GM20431 (cell line): ENCODE results near the gene PAFAH2.

Experiments
- in situ Hi-C: fragments of 300-500 bp; cut with MseI, MboI; formaldehyde crosslinking; loops from one replicate; pipeline ENCODE4 v1.15.0; 2020; ENCODE audit warnings: low sequenced_read_pairs; ENCODE audit not compliant: unreplicated experiment

Gene PAFAH2

DNA sequence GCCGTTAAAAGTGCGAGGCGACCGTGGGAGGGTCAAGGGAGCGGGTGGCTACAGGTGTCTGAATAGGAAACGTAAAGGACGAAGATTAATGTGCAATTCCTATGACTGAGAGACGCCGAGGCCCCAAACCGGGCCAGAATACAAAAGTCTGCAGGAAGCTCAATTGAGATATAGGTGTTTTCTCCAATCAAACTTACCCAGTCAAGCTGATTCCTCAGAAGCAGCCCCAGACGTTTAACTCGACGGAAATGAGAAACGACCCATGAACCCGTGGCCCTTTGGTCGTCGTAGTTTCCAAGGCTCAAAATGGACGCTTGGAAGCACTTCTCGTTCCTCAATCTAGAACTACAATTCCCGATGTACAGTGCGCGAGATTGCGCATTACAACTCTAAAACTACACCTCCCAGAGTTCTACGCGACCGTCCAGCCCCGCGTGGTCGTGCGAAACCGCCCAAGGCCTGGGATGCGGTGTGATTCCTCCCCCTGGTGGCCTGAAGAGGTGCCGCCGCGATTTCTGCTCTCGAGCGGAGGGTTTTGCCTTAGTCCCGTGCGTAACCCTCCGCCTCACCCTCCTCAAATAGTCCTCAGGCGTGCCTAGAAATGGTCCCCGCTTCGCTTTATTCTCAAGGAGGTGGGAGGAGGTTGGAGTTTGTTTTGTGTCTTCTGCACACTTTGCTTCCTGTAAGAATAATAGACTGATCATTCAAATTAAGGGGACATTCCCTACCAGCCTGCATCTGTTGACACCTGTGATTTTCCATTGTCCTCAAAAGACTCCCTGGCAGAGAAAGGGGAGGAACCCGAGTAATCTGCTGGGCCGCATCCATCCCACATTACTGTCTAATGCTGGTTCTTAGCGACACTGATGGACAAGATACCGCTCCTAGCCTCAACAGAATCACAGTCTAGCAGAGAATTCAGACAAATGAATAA lies at the start of gene PAFAH2:
Gene PAFAH2 (minus strand): TSS at position 236 of the 934 bp plus-strand sequence. CDS start 7,247 bp downstream, outside the sequence.
- in situ Hi-C loops, result loop anchor here (10.0 kb wide), 1 partner anchor 103 kb away; no protein-coding TSS in a partner anchor

DNA sequence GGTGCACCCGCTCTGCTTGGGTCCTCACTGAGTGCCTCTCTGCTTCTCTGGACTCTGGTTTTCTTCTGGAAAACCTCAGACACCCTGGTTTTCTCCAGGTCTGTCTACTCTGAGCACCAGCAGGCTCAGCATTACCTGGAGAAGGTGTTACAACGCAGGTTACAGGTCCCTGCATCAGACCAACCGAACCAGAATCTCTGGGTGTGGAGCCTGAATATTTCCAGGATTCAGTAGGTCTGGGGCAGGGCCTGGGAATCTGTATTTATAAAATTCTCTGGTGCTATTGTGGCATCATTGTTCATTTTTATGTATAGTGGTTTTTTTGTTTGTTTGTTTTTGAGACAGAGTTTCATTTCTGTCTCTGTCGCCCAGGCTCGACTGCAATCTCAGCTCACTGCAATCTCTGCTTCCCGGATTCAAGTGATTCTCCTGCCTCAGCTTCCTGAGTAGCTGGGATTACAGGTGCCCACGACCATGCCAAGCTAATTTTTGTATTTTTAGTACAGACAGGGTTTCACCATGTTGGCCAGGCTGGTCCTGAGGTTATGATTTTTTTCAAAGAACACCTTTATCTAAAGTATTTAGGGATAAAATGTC lies 49.5 kb upstream of the PAFAH2 start:
- in situ Hi-C loops, result no loop called here

DNA sequence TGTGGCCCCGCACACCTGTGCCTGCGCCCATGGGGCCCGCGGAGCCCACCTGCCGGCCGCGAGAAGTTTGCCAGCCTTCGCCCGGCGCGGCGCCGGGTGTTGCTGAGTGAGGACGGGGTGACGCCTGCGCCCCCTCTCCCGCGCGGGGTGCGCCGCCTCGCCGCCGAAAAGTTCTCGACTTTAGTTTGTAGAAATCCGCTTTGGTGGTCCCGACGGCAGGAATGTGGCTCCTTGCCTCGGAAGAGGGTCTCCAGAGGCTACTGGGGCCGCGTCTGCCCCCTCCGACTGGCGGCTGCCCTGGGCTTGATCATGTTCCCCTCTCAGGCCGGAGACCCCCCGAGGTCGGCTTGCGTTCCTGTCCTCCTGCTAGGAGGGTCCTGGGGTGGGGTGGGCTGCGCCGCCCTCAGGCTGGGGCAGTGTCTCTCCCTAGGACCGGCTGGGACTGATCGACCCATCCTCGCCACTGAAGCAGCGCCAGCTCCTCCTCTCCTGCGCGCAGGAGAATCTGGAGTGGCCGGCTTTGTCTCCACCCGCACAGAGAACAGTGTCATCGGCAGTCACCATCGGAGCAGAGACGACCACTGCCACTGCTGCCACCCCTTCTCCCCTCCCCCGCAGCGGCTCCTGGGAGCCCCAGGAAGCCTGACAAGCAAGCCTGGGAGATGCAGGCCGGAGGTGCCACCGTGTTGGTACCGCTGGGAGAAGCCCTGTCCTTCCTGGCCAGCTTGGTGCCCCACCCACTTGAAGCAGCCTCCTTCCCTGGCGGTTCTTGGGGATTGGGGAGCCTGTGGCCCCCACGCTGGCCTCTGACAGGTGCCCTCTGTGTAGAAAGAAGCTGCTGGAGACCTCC lies 48.6 kb upstream of the PAFAH2 start:
- in situ Hi-C loops, result no loop called here

DNA sequence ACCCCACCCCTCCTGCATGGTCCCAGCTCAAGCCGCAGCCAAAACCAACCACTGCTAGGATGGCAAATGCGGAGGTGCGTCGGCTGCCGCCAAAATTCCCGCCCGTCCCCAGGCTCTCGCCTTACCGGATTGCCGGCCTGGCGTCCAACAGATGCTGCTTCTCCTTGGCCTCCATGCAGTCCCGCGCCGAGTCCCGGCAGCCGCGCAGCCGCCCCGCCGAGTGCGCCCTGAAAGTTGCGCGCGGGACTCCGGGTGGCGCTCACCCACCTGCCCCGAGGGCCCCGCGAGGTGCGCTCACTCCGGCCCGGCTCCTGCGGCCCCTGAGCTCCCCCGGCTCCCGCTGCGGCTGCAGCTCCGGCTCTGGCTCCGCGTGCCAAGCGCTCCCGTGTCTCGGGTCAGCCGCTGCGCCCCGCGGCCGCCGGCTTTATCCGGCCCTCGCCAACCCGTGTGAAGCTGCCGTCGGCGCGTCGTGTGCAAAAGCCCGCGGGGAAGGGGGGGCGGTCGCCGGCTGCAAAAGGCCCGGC lies 47.9 kb upstream of the PAFAH2 start, which contains the start of gene SLC30A2:
Gene SLC30A2 (minus strand): TSS at position 397 of the 524 bp plus-strand sequence. CDS start 222 bp downstream, at position 175.
- in situ Hi-C loops, result no loop called here

DNA sequence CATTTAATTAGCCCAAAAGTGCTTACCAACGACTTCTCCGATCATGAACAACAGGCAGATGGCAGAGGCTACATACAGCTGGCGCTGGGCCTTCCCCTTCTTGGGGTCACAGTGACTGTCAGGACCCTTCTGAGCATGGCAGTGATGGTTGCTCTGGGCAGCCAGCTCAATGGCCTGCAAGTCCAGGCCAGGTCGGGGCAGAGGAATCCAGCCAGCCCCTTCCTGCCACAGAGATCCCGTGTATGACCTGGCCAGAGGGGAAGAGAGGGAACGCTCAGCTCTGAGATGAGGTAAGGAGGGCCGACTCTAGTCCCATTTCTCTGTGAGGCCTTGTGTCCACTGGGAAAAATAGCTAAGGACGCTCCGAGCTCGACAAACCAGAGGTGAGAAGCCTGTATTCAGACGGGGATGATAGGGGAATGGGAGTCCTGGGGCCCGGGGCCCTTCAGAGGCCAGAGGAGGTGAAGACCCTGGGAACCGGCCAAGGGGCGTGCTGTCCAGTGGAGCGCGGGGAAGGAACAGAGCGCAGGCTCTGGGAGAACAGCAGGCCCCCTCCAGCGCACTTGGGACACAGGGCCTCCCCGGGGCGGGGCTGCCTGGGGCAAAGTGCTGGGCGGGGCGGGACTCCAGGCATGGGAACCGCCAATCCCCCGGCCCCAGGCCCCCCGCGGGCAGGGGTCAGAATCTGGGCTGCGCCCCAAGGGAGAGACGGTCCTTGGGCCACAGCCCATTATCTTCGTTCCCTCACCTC lies 47.3 kb upstream of the PAFAH2 start:
- in situ Hi-C loops, result no loop called here

DNA sequence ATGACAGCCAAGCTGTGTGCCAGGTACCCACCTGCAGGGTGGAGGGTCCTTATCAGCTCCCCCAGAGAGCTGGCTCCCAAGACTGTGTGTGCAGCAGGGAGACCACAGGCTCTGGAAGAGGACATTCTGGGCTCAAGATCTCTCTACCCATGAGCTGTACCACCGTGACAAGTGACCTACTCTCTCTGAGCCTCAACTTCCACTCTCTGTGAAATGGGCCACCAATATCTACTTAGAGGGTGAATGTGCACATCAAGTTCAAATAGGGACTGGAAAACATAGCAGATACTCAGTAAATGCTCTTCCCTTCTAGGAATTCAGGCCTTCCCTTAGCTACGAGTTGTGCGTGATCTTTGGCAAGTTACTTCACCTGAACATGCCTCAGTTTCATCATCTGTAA lies 46.6 kb upstream of the PAFAH2 start:
- in situ Hi-C loops, result no loop called here

DNA sequence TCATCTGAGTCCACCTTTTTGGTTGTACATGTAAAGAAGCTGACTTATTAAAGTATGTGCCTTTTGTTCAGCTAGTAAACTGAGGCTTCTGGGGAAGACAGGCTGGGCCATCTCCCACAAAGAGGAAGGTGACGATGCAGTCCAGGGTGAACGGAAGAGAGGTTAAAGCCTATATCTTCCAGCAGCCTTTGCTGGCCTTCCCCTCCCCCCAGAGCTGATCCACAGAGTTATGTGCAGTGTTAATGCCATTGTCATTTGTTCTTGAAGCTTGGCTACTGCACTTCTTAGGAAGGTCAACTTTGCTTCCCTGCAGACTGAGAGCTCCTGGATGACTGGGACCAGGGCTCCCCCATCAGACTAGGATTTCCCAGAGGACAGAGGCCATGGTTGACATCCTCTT lies 45.9 kb upstream of the PAFAH2 start:
- in situ Hi-C loops, result no loop called here

DNA sequence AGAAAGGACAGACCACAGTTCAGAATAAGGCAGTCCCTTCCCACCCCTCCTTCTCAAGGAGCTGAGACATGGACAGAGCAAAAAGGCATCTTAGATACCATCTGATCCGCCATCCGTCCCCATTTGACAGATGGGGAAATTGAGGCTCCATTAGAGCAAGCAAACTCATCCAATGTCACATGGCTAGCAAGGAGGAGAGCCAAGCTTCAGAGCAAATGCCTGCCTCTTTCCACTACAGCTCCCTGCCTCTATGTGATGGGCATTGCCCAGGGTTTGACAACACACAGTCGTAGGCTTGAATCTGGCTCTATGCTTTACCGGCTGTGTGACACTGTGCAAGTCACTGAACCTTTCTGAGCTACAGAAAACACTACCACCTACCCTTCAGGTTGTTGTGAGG lies 44.1 kb upstream of the PAFAH2 start:
- in situ Hi-C loops, result no loop called here

DNA sequence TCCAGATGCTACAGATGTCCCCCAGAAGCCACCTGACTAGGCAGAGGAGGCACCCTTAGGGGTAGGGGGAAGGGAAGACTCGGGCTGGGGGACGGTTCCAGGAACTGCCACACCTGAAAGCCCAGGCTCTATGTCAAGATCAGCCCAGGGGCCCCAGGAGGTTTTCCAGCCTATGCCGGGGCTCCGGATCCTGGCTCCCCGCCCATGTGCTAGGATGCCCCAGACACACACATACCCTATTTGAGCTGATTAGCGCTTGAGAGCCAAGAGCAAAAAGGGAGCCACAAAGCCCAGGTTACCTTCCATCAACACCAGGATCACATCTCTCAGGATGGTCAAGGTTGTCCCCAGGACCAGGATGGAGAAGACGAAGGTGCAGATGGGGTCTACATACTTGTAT lies 43.5 kb upstream of the PAFAH2 start:
- in situ Hi-C loops, result no loop called here

DNA sequence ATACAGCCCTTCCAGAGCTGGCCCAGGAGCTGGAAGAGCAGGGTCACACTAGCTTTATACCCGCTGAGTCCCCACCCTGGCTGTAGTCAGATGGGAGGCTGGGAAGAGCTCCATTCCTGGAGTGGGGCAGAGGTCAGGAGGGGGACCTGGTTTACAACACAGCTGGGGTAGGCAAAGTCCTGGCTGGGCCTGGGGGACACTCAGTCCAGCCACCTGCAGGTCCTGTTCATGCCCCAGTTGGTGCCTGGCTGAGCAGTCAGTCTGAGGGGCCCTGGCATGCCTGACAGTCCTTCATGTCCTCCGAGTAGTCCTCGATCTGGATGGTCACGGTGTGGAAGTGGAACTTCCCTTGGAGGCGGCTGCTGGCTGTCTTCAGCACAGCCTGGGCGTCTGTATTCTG lies 41.0 kb upstream of the PAFAH2 start:
- in situ Hi-C loops, result no loop called here

DNA sequence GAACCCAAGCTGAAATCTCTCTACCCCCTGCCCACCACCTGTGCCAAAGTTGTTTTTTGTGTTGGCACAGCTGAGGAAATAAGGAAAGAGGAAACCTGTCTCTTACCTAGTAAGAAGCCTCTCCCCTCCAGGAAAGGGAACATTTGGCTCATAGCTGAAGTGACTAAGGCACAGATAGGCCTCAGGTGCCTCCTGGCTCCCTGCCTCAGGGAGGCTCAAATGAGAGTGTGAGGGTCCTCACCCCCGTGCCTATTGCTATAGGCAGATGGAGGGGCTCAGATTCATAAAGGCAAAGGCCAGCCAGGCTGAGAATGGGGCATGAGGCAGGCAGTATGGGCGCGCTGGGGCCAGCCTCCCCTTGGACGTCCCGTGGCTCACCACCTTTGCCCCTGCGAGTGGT lies 40.6 kb upstream of the PAFAH2 start:
- in situ Hi-C loops, result no loop called here

DNA sequence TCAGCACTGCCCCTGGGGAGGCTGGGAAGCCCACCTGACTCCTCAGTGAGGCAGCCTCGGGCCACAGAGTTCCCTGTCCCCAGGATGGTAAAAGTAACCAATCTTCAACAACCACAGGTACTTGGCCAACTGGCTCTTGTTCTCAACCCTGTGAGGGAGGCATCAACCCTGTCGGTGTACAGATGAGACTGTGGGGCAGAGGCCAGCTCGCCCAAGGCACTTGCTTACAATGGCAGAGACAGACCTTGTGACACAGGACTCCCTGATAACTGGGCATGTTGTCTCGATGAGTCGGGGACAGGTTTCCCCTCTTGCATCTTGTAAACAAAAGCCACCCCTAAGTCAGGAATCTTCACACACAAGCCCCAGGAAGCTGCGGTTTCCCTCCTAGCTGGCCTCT lies 40.0 kb upstream of the PAFAH2 start:
- in situ Hi-C loops, result no loop called here

DNA sequence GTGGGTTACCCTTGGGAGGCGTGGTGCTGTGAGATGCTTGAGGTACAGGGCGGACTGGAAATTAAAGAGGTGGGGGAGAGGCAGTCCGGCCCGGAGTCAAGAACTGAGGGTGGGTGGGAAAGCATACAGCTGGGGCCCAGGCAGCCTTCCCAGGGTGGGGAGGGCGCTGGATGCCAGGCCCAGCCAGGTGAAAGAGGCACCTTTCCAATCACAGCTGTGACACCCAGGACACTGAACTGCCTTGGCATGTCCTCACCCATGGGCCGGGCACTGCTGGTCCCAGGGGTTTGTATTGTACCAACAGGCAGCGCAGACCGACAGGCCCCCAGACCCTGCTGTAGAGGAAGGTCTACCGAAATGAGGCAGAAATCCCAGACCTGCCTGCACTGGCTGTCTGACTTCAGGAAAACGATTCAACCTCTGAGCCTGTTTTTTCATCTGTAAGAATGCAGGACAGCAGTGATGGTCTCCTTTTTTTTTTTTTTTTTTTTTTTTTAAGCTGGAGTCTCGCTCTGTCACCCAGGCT lies 39.0 kb upstream of the PAFAH2 start:
- in situ Hi-C loops, result no loop called here

DNA sequence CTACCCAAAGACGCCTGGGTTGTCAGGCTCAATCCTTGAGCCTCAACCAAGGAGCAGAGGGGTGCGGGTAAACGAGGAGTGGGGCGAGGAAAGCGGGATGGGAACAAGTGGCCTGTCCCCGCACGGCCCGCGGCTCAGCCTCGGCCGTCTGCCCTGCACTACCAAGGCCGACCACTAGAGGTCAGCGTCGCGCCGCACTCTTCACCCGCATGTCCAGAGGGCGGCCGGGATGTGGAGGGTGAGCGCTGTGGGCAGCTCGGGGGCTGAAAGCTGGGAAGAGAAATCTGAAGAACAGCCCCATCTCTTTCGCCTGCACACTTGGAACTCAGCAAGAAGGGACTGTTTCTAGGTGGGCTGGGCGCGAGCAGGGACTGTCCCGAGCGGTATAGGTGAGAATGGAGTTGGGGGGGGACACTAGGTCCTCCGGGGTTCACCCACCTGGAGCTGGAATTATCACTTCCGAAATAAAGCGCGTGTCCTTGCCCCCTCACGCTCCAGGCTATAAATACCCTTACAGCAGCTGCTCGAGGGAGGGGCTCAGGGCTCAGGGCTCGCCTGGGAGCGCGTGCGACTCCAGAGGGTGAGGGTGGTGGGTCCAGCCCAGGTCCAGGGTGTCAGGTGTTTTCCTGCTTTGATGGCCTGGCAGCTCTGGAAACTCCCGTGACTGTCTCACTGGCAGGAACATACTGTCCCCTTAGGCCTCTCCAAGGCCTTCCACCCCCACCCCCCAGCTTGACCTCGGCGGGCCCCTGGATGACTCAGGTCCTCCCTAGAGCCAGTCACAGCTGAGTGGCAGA lies 38.3 kb upstream of the PAFAH2 start:
- in situ Hi-C loops, result no loop called here

DNA sequence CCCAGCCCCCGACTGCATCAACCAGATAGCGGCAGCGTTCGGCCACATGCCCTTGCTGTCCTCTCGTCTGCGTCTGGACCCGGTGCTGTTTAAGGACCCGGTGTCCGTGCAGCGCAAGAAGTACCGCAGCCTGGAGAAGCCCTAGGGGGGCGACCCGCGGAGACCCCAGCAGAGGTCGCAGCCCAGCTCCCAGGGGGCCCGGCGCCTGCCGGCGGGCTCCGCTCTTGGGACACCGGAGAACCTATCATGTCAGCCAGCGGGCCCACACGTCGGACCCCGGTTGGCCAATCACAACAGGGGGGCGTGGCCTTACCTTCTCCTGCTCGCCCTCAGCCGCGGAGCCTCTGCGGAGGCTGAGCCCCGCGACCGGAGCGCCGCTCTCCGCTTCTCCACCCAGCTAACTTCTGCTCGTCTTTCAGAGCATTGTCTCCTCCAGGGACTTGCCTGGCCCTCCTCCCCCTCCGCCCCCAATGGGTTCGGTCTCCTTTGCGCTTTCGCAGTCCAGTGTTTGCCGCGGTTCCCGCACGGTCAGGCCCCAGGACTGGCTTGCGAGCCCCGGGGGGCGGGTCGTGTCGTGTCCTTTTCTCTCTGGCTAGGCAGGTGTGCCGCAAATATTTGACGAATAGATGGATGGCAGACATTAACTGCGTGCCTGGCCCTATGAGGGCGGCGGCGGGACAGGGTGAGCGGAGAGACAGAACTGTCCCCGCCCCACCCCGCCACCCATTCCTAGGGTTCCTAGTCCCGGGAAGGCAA lies 37.5 kb upstream of the PAFAH2 start:
- in situ Hi-C loops, result no loop called here

DNA sequence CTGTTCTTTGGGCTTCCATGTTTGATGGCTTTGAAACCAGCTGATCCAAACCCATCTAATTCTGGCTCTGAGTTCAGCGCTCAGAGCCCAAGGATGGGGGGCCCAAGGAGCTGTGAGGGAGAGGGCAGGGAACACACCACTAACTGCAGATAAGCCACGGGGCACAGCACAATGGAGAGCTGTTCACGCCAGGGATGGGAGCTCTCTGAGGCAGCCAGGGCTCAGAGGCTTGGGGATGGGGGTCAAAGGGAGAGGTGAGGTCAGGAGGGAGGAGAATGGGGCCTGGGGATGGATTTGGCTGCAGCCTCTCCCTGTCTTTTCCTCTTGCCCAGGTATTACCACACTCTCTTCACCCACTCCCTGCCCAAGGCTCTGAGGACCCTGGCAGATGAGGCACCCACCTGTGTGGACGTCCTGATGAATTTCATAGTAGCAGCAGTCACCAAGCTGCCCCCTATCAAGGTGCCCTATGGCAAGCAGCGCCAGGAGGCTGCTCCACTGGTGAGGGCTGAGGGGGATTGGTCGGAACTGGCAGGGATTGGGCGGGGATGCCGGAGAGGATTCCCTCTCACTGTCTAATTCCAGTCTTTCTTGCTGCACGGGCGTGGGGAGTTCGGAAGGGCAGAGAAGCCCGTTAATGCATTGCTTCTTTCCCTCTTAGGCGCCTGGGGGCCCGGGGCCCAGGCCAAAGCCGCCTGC lies 36.8 kb upstream of the PAFAH2 start:
- in situ Hi-C loops, result no loop called here

DNA sequence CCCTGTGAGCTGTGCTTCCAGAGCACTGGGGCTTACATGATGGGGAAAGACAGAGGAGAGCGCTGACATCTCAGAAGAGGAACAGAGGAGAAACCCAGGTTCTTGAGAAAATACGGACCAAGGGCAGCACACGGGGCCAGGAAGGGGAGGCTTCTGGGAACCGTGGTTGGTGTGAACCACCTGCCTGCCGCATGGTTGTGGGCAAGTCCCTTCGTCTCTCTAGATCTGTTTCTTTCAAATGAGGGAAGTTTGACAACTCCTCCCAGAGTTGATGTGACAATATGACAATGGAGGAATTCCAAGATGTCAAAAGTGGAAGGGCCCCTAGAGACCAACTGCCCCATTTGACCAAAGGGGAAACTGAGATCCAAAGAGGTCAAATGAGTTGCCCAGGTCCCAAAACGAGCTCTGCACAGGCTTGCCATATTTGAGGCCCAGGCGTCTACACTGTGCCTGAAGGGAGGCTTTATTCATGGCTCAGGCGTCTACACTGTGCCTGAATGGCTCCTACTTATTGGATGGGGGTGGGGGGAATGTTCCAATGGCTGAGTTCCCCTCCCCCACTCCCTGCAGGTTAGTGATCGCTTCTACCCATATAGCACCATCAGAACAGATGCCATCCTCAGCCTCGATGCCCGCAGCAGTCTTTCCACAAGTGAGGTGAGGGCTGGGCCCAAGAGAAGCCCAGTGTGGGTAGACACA lies 34.9 kb upstream of the PAFAH2 start:
- in situ Hi-C loops, result no loop called here
